ENCODE measurements around the gene ZRANB2.

ZRANB2 gene

GRCh38 chr1:71037829-71038620 lies 42.8 kb downstream of the ZRANB2 start:
- DNase-seq: no peak
- intact Hi-C loops (cut with DNase I): no loop called here

- intact Hi-C loops (cut with DNase I): no loop called here
- DNase-seq: no peak
Observed at GRCh38 chr1:71037066-71037465, 43.8 kb downstream of the ZRANB2 start.

DNA sequence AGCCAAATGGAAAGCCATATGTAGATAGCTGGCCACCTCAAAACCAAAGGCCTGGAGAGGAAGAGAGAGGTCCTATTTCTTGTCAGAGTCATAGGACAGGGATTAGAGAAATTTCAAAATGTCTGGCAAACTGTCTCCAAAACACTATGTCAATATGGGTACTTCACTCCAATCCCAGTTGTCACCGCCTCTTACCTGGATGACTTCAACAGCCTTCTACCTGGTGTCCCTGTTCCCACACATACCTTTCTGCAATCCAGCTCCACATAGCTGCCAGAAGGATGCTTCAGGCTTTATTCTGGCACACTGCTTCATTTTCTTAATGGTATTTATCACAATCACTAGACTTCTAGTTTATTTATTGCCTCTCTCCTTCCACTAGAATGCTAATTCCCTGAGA lies 47.7 kb downstream of the ZRANB2 start:
- intact Hi-C loops (cut with DNase I): no loop called here
- no peak for DNase-seq

GRCh38 chr1:71031426-71031825 lies 49.4 kb downstream of the ZRANB2 start:
- no peak for DNase-seq
- intact Hi-C loops (cut with DNase I): no loop called here

DNA sequence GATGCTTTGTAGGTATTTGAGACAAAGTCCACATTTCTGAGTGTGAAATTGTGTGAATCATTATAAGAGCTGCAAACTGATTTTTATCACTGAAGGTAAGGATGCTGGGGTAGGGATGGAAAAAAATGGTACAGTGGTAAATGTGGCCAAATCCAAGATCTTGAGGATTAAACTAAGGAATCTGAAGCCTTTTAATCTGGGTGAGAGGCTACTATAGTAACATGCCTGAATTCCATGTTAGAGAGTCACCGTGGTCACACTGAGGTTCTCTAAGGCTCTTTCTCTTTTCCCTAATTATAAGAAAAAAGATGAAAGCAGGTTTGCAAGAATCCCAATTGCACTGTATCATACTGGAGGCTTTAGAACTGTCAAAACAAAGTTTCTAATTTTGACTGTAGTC lies 50.8 kb downstream of the ZRANB2 start:
- intact Hi-C loops (cut with DNase I): no loop called here
- no peak for DNase-seq

GRCh38 chr1:71028981-71029380 lies 51.9 kb downstream of the ZRANB2 start:
- intact Hi-C loops (cut with DNase I): no loop called here

GRCh38 chr1:71027991-71028390 lies 52.8 kb downstream of the ZRANB2 start:
- intact Hi-C loops (cut with DNase I): no loop called here
- no peak for DNase-seq

More at GRCh38 chr1:71028981-71029380, 51.9 kb downstream of the ZRANB2 start:
- DNase-seq: no peak

DNA sequence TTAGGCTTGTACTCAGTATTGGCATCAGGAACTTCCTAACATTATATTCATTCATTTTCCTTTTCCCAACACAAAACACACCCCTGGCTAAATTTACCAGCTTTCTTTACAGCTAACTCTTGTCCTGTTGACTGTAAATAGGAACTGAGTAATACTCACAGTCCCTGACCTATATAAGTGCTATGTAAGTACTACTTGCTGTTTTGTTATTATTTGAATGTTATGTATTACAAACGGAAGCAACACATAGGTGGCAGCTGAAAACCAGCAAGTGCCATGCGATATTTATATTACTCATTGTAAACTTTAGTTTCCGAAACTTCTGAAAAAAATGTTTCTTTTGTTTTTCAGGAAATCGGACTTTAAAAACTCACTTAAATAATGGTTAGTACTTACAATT lies 54.7 kb downstream of the ZRANB2 start:
- DNase-seq: no peak
- intact Hi-C loops (cut with DNase I): no loop called here

DNA sequence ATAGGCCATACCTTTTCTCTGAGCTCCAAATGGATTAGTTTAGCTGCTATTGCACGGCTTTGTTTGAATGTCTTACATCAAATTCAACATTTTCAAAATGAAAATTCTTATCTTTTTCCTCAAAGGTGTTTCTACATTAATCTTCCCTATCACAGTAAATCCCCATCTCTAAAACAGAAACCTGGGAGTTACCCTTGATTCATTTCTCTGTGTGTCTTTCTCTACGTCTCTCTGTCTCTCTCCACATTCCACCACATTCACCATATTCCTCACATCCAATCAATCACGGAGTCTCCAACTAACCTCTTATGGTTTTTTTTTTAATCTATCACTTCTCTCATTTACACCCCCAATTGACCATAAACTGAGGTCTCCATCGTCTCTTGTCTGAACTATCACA lies 57.3 kb downstream of the ZRANB2 start:
- DNase-seq: no peak
- intact Hi-C loops (cut with DNase I): no loop called here

GRCh38 chr1:71019233-71019969 lies 61.4 kb downstream of the ZRANB2 start:
- peak in 27 of 42 donors; percentile 3 to 58 (median 22) for DNase-seq
- intact Hi-C loops (cut with DNase I): no loop called here

GRCh38 chr1:71018791-71019190 lies 62.0 kb downstream of the ZRANB2 start:
- intact Hi-C loops (cut with DNase I): no loop called here
- DNase-seq: no peak

DNA sequence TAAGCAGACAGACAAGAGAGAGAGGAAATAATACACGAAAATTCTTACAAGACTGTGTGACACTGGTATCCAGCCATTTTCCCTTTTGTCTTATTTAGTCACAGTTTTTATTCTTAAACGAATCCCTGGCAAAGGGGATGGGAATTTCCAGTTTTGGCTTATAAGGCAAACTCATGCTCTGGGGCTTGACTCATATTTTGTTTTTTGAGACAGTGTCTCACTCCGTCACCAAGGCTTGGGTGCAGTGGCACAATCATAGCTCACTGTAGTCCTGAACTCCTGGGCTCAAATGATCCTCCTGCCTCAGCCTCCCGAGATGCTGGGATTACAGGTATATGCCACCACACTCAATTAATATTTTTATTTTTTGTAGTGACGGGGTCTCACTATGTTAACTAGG lies 65.1 kb downstream of the ZRANB2 start:
- intact Hi-C loops (cut with DNase I): no loop called here
- no peak for DNase-seq

DNA sequence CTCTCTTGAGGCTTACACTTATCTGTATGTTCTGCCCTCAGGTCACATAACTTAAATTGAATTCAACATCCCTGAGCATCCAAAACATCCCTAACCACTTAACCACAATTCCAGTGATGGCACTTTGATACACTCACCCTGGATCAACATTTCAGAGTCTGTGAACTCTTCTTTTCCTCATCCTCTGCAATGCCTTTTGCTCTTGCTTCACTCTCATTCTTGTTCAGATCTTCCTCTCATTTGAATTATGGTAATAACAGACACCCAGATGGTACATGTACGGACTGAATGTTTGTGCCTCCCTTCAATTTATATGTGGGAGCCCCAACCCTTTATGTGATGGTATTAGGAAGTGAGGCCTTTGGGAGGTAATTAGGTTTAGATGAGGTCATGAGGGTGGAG lies 66.7 kb downstream of the ZRANB2 start:
- no peak for DNase-seq
- intact Hi-C loops (cut with DNase I): no loop called here
